H9 (cell line): ENCODE measurements around the gene ABHD12. TPM values are rescaled to one million over a fixed set of nuclear protein-coding genes. Genes with fewer than 3 reads are reported as not detected.

Source experiments
- DNase-seq: peaks from one replicate; pipeline ENCODE4 v3.0.0-alpha.2; 2017
- H2AFZ ChIP-seq: one replicate; pipeline ENCODE4 v1.6.1; 2013; ENCODE audit warnings: mild to moderate bottlenecking, low read length, control low read depth, moderate library complexity
- H2AK5ac ChIP-seq: 2 replicates; pipeline ENCODE4 v1.6.1; 2013; ENCODE audit warnings: low read length, control low read depth, mixed read lengths; ENCODE audit not compliant: insufficient read length
- H2BK120ac ChIP-seq: one replicate; pipeline ENCODE4 v1.6.1; 2013; ENCODE audit warnings: low read depth, mild to moderate bottlenecking, low read length, control low read depth, inconsistent platforms; ENCODE audit not compliant: poor library complexity, severe bottlenecking
- H2BK12ac ChIP-seq: 2 replicates; pipeline ENCODE4 v1.6.1; 2013; ENCODE audit warnings: low read length, control low read depth, mixed read lengths, low read depth; ENCODE audit not compliant: insufficient read length
- H2BK15ac ChIP-seq: 2 replicates; pipeline ENCODE4 v1.6.1; 2013; ENCODE audit warnings: low read depth, low read length, control low read depth
- H2BK20ac ChIP-seq: one replicate; pipeline ENCODE4 v1.6.1; 2013; ENCODE audit warnings: low read depth, mild to moderate bottlenecking, low read length, control low read depth, inconsistent platforms; ENCODE audit not compliant: poor library complexity, severe bottlenecking
- H2BK5ac ChIP-seq: 2 replicates; pipeline ENCODE4 v1.6.1; 2013; ENCODE audit warnings: low read length, control low read depth, mixed read lengths; ENCODE audit not compliant: insufficient read length
- H3K14ac ChIP-seq: 2 replicates; pipeline ENCODE4 v1.6.1; 2013; ENCODE audit warnings: low read length, control low read depth; ENCODE audit not compliant: insufficient read depth
- H3K18ac ChIP-seq: 2 replicates; pipeline ENCODE4 v1.6.1; 2013; ENCODE audit warnings: low read depth, mild to moderate bottlenecking, mixed read lengths, low read length, control low read depth; ENCODE audit not compliant: insufficient read length
- H3K23ac ChIP-seq: 2 replicates; pipeline ENCODE4 v1.6.1; 2013; ENCODE audit warnings: low read length, control low read depth, mixed read lengths, low read depth; ENCODE audit not compliant: insufficient read length
- H3K23me2 ChIP-seq: 2 replicates; pipeline ENCODE4 v1.6.1; 2013; ENCODE audit warnings: low read depth, mild to moderate bottlenecking, mixed read lengths, low read length, control low read depth; ENCODE audit not compliant: insufficient read length, poor library complexity, severe bottlenecking
- H3K27ac ChIP-seq: 2 replicates; pipeline ENCODE4 v1.5.1; 2013; ENCODE audit warnings: low read length, control low read depth, mixed read lengths, low read depth; ENCODE audit not compliant: insufficient read length
- H3K27me3 ChIP-seq: 2 replicates; pipeline ENCODE4 v1.6.1; 2013; ENCODE audit warnings: low read length, control low read depth, inconsistent platforms; ENCODE audit not compliant: insufficient read depth
- H3K4ac ChIP-seq: 2 replicates; pipeline ENCODE4 v1.6.1; 2013; ENCODE audit warnings: low read depth, mild to moderate bottlenecking, control low read depth, inconsistent platforms, low read length, moderate library complexity
- H3K4me1 ChIP-seq: 2 replicates; pipeline ENCODE4 v1.6.1; 2013; ENCODE audit warnings: low read length, control low read depth, inconsistent platforms; ENCODE audit not compliant: insufficient read depth
- H3K4me2 ChIP-seq: 2 replicates; pipeline ENCODE4 v1.6.1; 2013; ENCODE audit warnings: low read length, control low read depth, mixed read lengths; ENCODE audit not compliant: insufficient read length, insufficient read depth
- H3K56ac ChIP-seq: 2 replicates; pipeline ENCODE4 v1.6.1; 2013; ENCODE audit warnings: low read depth, mild to moderate bottlenecking, mixed read lengths, low read length, control low read depth; ENCODE audit not compliant: insufficient read length
- H3K79me1 ChIP-seq: 2 replicates; pipeline ENCODE4 v1.6.1; 2013; ENCODE audit warnings: low read depth, mild to moderate bottlenecking, moderate library complexity, low read length, control low read depth, inconsistent platforms; ENCODE audit not compliant: insufficient read depth, poor library complexity, severe bottlenecking
- H3K79me2 ChIP-seq: 2 replicates; pipeline ENCODE4 v1.6.1; 2013; ENCODE audit warnings: low read length, control low read depth, inconsistent platforms; ENCODE audit not compliant: insufficient read depth
- H3K9ac ChIP-seq: 2 replicates; pipeline ENCODE4 v1.6.1; 2013; ENCODE audit warnings: low read length, control low read depth, mixed read lengths; ENCODE audit not compliant: insufficient read length; ENCODE audit errors: extremely low read depth
- H3K9me3 ChIP-seq: one replicate; pipeline ENCODE4 v1.6.1; 2013; ENCODE audit warnings: low read depth, low read length, inconsistent platforms; ENCODE audit not compliant: control insufficient read depth
- H3T11ph ChIP-seq: one replicate; pipeline ENCODE4 v1.6.1; 2013; ENCODE audit warnings: mild to moderate bottlenecking, low read length, control low read depth, inconsistent platforms
- H4K20me1 ChIP-seq: one replicate; pipeline ENCODE4 v1.6.1; 2013; ENCODE audit not compliant: control insufficient read depth, insufficient read length, insufficient read depth
- H4K5ac ChIP-seq: 2 replicates; pipeline ENCODE4 v1.6.1; 2013; ENCODE audit warnings: low read depth, mild to moderate bottlenecking, mixed read lengths, low read length, control low read depth; ENCODE audit not compliant: insufficient read length
- H4K8ac ChIP-seq: replicated peaks from 2 replicates; pipeline ENCODE4 v1.6.1; 2013; ENCODE audit warnings: low read length, control low read depth, mixed read lengths, low read depth; ENCODE audit not compliant: insufficient read length
- H4K91ac ChIP-seq: 2 replicates; pipeline ENCODE4 v1.6.1; 2013; ENCODE audit warnings: low read depth, mild to moderate bottlenecking, moderate library complexity, mixed read lengths, low read length, control low read depth; ENCODE audit not compliant: insufficient read length
- H3K27ac Mint-ChIP-seq, 3 experiments: 2 replicates in 2 of 3; 3 replicates in 1 of 3; pipeline ENCODE4 v1.8.0; 2020 to 2021; ENCODE audit warnings: mixed read lengths in 3 of 3, mild to moderate bottlenecking in 1 of 3, moderate library complexity in 1 of 3
- H3K27me3 Mint-ChIP-seq: 2 replicates; pipeline ENCODE4 v1.8.0; 2021; ENCODE audit warnings: low read depth, mild to moderate bottlenecking, moderate library complexity, mixed read lengths
- H3K36me3 Mint-ChIP-seq, 3 experiments: 2 replicates in 2 of 3; 3 replicates in 1 of 3; pipeline ENCODE4 v1.8.0; 2020 to 2021; ENCODE audit warnings: low read depth in 3 of 3, mixed read lengths in 3 of 3; ENCODE audit not compliant: insufficient read depth in 1 of 3
- H3K4me1 Mint-ChIP-seq, 2 experiments: 2 replicates each; pipeline ENCODE4 v1.8.0; 2020; ENCODE audit warnings: mixed read lengths in 2 of 2
- H3K4me3 Mint-ChIP-seq, 2 experiments: 2 replicates in 1 of 2; 3 replicates in 1 of 2; pipeline ENCODE4 v1.8.0; 2020 to 2021; ENCODE audit warnings: mild to moderate bottlenecking in 2 of 2, mixed read lengths in 2 of 2, moderate library complexity in 1 of 2
- H3K9me3 Mint-ChIP-seq, 2 experiments: 2 replicates in 1 of 2; 3 replicates in 1 of 2; pipeline ENCODE4 v1.8.0; 2020; ENCODE audit warnings: mild to moderate bottlenecking in 2 of 2, mixed read lengths in 2 of 2, moderate library complexity in 1 of 2
- total RNA-seq: library from RNA; stranded (reverse); gene quantifications from 2 replicates; pipeline ENCODE4 v1.2.1, GENCODE V29; 2021
- TF ChIP-seq, protein P1 (sequence below): fragments of 200-600 bp; sonication (generic); conservative IDR thresholded peaks from 3 replicates; pipeline ENCODE4 v1.8.0; 2021; ENCODE audit warnings: antibody characterized with exemption, mild to moderate bottlenecking

ABHD12 gene
- total RNA-seq, 1 experiment from 2014 or later = 54.4 TPM

DNA sequence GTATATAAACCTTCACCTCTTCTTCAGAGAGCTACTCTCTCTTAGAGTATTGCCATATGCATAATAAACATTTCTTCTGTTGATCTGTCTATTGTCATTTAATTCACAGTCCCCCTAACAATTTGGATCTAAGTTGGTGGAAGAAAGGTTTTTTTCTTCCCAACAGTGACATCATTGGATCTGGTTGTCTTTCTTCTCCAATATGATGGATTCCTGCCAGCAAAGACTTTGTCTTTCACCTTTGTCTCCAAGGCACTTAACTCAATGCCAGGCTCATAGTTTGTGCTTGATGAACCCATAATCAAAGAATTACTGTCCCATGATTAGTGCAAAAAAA, 39.6 kb downstream of the ABHD12 start:
- H3K4me2 ChIP-seq = no peak overlapping the region
- H3K79me2 ChIP-seq = peaks cover 12% of the 10 kb centered on the region; the same call in 1 of the 2 replicates

More for the DNA sequence above, 39.6 kb downstream of the ABHD12 start:
- Histone ChIP-seq H3K79me1 (peaks cover 7% of the 10 kb centered on the region), H3K4me1 (peaks cover 17% of the 10 kb centered on the region), H3K18ac (no peak overlapping the region), H4K20me1 (no peaks in the 10 kb centered on the region), H2AFZ (no peak overlapping the region), H2BK12ac (no peak overlapping the region), H3K4ac (no peak overlapping the region), H2BK120ac (no peak overlapping the region), H2BK15ac (no peak overlapping the region), H3K27me3 (no peaks in the 10 kb centered on the region), H3K23me2 (no peaks in the 10 kb centered on the region), H3K23ac (no peak overlapping the region), H3T11ph (no peak overlapping the region), H2AK5ac (no peak overlapping the region), H3K14ac (no peak overlapping the region), H4K5ac (no peak overlapping the region), H4K91ac (no peak overlapping the region), H4K8ac (no peak overlapping the region), H3K27ac (no peak overlapping the region), H3K9me3 (no peaks in the 10 kb centered on the region), H3K56ac (no peak overlapping the region), H3K9ac (no peak overlapping the region), H2BK20ac (no peak overlapping the region), H2BK5ac (no peak overlapping the region)
- Mint-ChIP-seq H3K27me3 (no peaks in the 10 kb centered on the region), H3K9me3 (peaks cover 0 to 6% of the 10 kb centered on the region in 2 experiments; a peak in 2 of 5 replicates), H3K27ac (peak overlapping the region in 1 of 3 experiments; percentile 21; a peak in 2 of 7 replicates), H3K4me3 (no peak overlapping the region), H3K4me1 (peaks cover 38 to 39% of the 10 kb centered on the region in 2 experiments), H3K36me3 (peaks cover 2 to 13% (median 11%) of the 10 kb centered on the region in 3 experiments; a peak in 5 of 7 replicates)
- TF ChIP-seq, protein P1, sequence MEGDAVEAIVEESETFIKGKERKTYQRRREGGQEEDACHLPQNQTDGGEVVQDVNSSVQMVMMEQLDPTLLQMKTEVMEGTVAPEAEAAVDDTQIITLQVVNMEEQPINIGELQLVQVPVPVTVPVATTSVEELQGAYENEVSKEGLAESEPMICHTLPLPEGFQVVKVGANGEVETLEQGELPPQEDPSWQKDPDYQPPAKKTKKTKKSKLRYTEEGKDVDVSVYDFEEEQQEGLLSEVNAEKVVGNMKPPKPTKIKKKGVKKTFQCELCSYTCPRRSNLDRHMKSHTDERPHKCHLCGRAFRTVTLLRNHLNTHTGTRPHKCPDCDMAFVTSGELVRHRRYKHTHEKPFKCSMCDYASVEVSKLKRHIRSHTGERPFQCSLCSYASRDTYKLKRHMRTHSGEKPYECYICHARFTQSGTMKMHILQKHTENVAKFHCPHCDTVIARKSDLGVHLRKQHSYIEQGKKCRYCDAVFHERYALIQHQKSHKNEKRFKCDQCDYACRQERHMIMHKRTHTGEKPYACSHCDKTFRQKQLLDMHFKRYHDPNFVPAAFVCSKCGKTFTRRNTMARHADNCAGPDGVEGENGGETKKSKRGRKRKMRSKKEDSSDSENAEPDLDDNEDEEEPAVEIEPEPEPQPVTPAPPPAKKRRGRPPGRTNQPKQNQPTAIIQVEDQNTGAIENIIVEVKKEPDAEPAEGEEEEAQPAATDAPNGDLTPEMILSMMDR = no peak
- DNase-seq = no peak
